Prostate gland (tissue), 2 donors: ENCODE results near the gene CAP2. TPM values are rescaled to one million over a fixed set of nuclear protein-coding genes. Genes with fewer than 3 reads are reported as not detected.
"Not testable (repeated sequence)": the region's sequence is repeated elsewhere in the genome, so short reads cannot be mapped to it uniquely, and the experiment has no call there.

Experiments used
- DNase-seq: peaks from one replicate; pipeline ENCODE4 v3.0.0-alpha.2; 2019; ENCODE audit warnings: low spot score
- H3K27ac ChIP-seq, 2 donors: fragments of 200-600 bp; sonication (generic); 2 replicates each; pipeline ENCODE4 v1.5.1; 2017 to 2019
- H3K27me3 ChIP-seq: fragments of 200-600 bp; sonication (generic); replicated peaks from 2 replicates; pipeline ENCODE4 v1.5.1; 2019; ENCODE audit not compliant: insufficient read depth
- H3K36me3 ChIP-seq, 2 donors: fragments of 200-600 bp; sonication (generic); 1 replicate in 1 of 2; 2 replicates in 1 of 2; pipeline versions ENCODE4 v1.5.1 to v1.8.1; 2017 to 2019
- H3K4me1 ChIP-seq: fragments of 200-600 bp; sonication (generic); replicated peaks from 2 replicates; pipeline ENCODE4 v1.5.1; 2019
- H3K4me3 ChIP-seq, 2 donors: fragments of 200-600 bp; sonication (generic); 2 replicates each; pipeline ENCODE4 v1.5.1; 2017 to 2019
- H3K9me3 ChIP-seq: fragments of 200-600 bp; sonication (generic); 2 replicates; pipeline ENCODE4 v1.5.1; 2017
- POLR2A ChIP-seq: fragments of 450-650 bp; IDR thresholded peaks from one replicate; pipeline ENCODE4 v1.6.1; 2016; ENCODE audit warnings: antibody characterized with exemption, mild to moderate bottlenecking
- POLR2AphosphoS5 ChIP-seq: sonication (generic); formaldehyde crosslinking; IDR thresholded peaks from one replicate; pipeline ENCODE4 v1.6.1; 2017; ENCODE audit warnings: antibody characterized with exemption
- WGBS: methylation state at CpG from one replicate; pipeline ENCODE4 v1.1.5; 2018; 5-methylcytosine and 5-hydroxymethylcytosine counted together
- intact Hi-C: fragments of 100-400 bp; cut with DNase I; formaldehyde crosslinking; loops from one replicate; pipeline ENCODE4 v1.14.2; 2022
- total RNA-seq, 2 donors: library from RNA; depleted of rRNA; stranded (reverse); fragments of >200 nt; gene quantifications; one replicate each; pipeline ENCODE4 v1.1.0, GENCODE V29; 2016
- TF ChIP-seq, protein P1 (sequence below), 4 experiments: fragments of 200-600 bp in 2 of 4; fragments of 450-650 bp in 2 of 4; sonication (generic) in 2 of 4; IDR thresholded peaks; 1 replicate in 3 of 4; 2 replicates in 1 of 4; pipeline ENCODE4 v1.5.1; 2016 to 2019; ENCODE audit warnings: antibody characterized with exemption in 4 of 4, mild to moderate bottlenecking in 2 of 4, moderate library complexity in 2 of 4

Gene CAP2
- total RNA-seq, 2 donors from 2014 or later, result 8.7 to 10.0 TPM

DNA sequence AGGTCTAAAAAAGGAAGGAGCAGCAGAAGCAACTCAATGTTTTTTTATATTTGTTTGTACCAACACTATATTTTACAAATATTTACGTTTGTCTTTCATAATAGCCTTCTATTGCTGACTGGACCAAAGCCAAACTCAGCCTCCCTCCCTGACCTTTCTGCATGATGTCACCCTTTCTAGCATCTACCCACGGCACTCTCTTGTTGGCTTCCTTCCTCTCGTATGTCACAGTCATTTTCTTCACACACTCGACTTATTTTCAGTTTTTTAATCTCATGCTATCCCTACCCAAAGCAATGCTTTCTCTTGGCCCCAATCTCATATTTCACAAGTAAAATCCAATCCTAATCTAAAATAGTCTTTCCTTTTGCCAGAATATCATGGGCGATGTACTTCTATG, 190.4 kb downstream of the CAP2 start:
- intact Hi-C loops, result loop anchor here (1.0 to 5.0 kb wide), 3 partner anchors 115 to 428 kb away; partner anchors contain the start of gene RBM24
- no peak overlapping the region for H3K4me3 ChIP-seq
- DNase-seq, result no peak

DNA sequence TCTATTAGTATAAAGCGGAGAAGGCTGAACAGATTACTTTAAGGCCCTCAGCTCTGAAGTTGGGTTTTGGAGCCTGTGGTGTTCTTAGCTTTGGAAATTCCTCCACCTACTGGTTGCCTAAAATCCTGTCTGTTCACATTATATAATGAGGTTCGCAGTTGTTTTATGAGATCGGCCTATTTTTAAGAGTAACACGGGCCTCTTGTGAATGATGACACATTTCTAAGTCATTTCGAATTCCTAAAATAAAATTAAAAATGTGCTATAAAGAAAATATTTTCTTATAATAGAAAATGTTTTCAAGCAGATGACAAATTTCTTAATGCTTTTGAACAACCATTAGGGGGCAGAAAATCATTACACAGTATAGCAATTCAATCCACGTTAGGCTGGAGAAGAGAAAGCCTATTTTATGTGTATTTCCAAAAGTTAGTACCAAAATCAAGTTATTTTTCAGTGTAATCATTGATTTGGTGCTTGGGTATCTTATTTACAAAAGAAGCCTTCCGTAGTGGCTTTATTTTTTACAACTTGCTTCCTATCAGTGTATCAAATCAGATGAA, 190.9 kb downstream of the CAP2 start:
- H3K36me3 ChIP-seq, result no peaks in the 10 kb centered on the region
- TF ChIP-seq POLR2AphosphoS5 (peak; percentile 25), POLR2A (no peak)
- TF ChIP-seq, protein P1, sequence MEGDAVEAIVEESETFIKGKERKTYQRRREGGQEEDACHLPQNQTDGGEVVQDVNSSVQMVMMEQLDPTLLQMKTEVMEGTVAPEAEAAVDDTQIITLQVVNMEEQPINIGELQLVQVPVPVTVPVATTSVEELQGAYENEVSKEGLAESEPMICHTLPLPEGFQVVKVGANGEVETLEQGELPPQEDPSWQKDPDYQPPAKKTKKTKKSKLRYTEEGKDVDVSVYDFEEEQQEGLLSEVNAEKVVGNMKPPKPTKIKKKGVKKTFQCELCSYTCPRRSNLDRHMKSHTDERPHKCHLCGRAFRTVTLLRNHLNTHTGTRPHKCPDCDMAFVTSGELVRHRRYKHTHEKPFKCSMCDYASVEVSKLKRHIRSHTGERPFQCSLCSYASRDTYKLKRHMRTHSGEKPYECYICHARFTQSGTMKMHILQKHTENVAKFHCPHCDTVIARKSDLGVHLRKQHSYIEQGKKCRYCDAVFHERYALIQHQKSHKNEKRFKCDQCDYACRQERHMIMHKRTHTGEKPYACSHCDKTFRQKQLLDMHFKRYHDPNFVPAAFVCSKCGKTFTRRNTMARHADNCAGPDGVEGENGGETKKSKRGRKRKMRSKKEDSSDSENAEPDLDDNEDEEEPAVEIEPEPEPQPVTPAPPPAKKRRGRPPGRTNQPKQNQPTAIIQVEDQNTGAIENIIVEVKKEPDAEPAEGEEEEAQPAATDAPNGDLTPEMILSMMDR (IDR thresholded peaks at IDR 0.05), result peak; percentile 83 to 93 (median 86)
- DNase-seq, result peak; percentile 55
- 5% methylated on average over 7 of the region's 7 CpGs for WGBS
- intact Hi-C loops, result loop anchor here (1.0 to 5.0 kb wide), 3 partner anchors 116 to 428 kb away; partner anchors contain the start of gene RBM24
- no peaks in the 10 kb centered on the region for H3K4me1 ChIP-seq
- H3K27ac ChIP-seq, result peak overlapping the region; percentile 31 to 50
- H3K27me3 ChIP-seq, result no peaks in the 10 kb centered on the region
- no peak overlapping the region for H3K4me3 ChIP-seq
- H3K9me3 ChIP-seq, result no peaks in the 10 kb centered on the region

More for the DNA sequence above, 190.4 kb downstream of the CAP2 start:
- Histone ChIP-seq H3K36me3 (no peaks in the 10 kb centered on the region), H3K4me1 (no peaks in the 10 kb centered on the region), H3K27ac (peak overlapping the region; percentile 31 to 50), H3K9me3 (no peaks in the 10 kb centered on the region), H3K27me3 (no peaks in the 10 kb centered on the region)
- 21% methylated on average over 5 of the region's 5 CpGs for WGBS
- TF ChIP-seq, protein P1 (IDR thresholded peaks at IDR 0.05), result no peak
- TF ChIP-seq POLR2AphosphoS5 (no peak), POLR2A (no peak)

DNA sequence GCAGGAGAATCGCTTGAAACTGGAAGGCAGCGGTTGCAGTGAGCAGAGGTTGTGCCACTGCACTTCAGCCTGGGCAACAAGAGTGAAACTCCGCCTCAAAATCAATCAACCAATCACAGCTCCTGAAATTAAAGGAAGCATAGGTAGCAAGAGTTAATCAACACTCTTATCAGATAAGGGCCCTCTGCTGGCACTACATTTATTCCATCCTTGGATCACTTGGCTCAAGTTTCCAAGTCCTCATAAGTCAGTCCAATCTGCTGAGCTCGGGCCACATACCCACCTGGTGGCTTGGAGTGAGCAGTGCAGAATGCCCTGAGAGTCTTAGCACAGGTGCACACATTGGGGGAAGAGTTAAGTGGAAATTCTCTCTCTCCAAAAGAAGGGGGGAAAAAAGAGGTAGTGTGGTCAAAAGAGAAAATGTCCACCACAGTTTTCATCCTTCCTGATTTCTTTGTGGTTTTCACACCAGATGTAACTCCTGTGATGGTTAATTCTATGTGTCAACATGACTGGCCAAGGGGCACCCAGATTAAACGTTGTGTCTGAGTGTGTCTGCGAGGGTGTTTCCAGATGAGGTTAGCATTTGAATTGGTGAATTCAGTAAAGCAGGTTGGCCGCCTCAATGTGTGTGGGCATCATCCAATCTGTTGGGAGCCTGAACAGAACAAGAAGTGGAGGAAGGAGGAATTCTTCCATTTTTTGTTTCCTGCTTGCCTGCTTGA, 192.5 kb downstream of the CAP2 start:
- Histone ChIP-seq H3K36me3 (no peaks in the 10 kb centered on the region), H3K4me1 (no peaks in the 10 kb centered on the region), H3K4me3 (no peak overlapping the region), H3K9me3 (no peaks in the 10 kb centered on the region), H3K27me3 (no peaks in the 10 kb centered on the region), H3K27ac (no peak overlapping the region)
- intact Hi-C loops, result loop anchor here (2.0 to 5.0 kb wide), 2 partner anchors 117 to 216 kb away; no protein-coding TSS in a partner anchor
- TF ChIP-seq POLR2AphosphoS5, result no peak
- TF ChIP-seq POLR2A, result no peak
- TF ChIP-seq, protein P1 (IDR thresholded peaks at IDR 0.05), result no peak
- WGBS, result 76% methylated on average over 7 of the region's 7 CpGs
- no peak for DNase-seq

DNA sequence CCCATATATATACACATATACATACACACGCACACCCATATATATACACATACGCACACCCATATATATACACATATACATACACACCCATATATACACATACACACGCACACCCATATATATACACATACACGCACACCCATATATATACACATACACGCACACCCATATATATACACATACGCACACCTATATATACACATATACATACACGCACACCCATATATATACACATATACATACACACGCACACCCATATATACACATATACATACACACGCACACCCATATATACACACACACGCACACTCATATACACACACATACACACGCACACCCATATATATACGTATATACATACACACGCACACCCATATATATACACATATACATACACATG, 193.2 kb downstream of the CAP2 start:
- H3K9me3 ChIP-seq, H3K36me3 ChIP-seq, H3K27ac ChIP-seq, H3K27me3 ChIP-seq, H3K4me3 ChIP-seq, H3K4me1 ChIP-seq, DNase-seq: not testable (repeated sequence)
- 90% methylated on average over 13 of the region's 13 CpGs for WGBS
- intact Hi-C loops, result loop anchor here (5.0 kb wide), 1 partner anchor 216 kb away; no protein-coding TSS in a partner anchor

DNA sequence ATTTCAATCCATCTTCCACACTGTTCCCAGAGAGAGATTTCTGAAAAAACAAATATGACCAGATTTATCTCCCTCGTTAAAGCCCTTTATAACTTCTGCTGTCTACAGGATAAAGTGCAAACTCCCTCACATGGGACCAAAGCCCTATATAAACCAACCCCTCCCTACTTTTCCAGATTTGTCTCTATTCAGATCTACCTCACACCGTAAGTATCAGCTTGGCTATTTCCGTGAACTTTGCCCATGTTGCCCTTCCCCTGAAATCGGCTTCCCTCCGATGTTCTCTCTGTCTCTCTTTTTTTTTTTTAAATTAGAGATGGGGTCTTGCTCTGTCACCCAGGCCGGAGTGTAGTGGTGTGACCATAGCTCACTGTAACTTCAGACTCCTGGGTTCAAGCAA, 194.6 kb downstream of the CAP2 start:
- Histone ChIP-seq H3K4me3 (no peak overlapping the region), H3K4me1 (no peaks in the 10 kb centered on the region), H3K36me3 (no peaks in the 10 kb centered on the region), H3K27me3 (no peaks in the 10 kb centered on the region), H3K27ac (no peak overlapping the region), H3K9me3 (no peaks in the 10 kb centered on the region)
- DNase-seq, result no peak
- TF ChIP-seq POLR2AphosphoS5 (no peak), POLR2A (no peak)
- TF ChIP-seq, protein P1 (IDR thresholded peaks at IDR 0.05), result no peak
- 86% methylated on average over 6 of the region's 6 CpGs for WGBS
- intact Hi-C loops, result loop anchor here (5.0 kb wide), 1 partner anchor 214 kb away; no protein-coding TSS in a partner anchor
